ENCODE measurements around the gene SCFD2.

Gene SCFD2

DNA sequence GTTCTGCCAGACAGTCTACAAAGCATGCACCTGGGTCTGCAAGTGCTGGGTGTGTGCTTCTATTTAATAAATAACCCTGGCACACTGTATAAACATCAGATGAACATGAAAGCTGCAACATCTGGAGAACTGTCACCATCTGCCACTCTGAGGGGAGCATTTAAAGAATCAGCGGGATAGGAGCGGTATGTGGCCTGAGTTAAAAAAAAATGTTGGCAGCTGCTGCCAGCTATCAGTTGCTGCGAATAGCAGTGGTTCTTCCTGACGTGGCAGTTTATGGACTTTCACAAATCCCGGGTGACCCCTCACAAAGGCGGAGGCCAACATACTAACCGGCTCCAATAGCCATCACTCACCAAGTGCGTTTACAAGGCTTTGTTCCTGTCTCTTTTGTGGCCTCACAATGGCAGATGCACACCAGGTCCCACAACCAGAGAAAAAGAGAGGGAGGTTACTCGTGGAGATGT lies 408.6 kb downstream of the SCFD2 start:
- no peak for DNase-seq (ENCODE audit: low read depth)
- H3K4me3 ChIP-seq (ENCODE audit: low read length), result no peak overlapping the region
- TF ChIP-seq, protein P1, sequence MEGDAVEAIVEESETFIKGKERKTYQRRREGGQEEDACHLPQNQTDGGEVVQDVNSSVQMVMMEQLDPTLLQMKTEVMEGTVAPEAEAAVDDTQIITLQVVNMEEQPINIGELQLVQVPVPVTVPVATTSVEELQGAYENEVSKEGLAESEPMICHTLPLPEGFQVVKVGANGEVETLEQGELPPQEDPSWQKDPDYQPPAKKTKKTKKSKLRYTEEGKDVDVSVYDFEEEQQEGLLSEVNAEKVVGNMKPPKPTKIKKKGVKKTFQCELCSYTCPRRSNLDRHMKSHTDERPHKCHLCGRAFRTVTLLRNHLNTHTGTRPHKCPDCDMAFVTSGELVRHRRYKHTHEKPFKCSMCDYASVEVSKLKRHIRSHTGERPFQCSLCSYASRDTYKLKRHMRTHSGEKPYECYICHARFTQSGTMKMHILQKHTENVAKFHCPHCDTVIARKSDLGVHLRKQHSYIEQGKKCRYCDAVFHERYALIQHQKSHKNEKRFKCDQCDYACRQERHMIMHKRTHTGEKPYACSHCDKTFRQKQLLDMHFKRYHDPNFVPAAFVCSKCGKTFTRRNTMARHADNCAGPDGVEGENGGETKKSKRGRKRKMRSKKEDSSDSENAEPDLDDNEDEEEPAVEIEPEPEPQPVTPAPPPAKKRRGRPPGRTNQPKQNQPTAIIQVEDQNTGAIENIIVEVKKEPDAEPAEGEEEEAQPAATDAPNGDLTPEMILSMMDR (conservative IDR thresholded peaks at IDR 0.05; ENCODE audit: low read depth, low read length), result no peak

DNA sequence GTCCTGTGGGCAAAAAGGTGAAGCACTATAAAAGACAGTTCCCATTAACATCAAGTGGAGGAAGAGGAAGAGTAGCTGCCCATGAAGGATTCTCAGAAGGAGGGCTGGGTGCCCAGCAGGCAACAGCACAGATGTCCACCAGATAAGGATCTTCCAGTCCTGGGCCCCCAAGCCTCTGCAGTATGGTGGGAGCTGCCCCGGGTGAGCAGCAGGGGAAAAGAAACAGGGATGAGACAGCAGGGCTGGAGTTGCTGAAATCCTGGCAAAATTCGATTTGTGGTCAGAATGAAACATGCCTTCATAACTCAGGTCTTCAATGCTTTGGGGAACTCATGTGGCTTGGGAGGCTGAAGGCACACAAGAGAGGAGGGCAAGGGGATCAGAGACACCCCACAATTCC lies 409.2 kb downstream of the SCFD2 start:
- TF ChIP-seq, protein P1 (conservative IDR thresholded peaks at IDR 0.05; ENCODE audit: low read depth, low read length), result no peak
- DNase-seq (ENCODE audit: low read depth), result no peak
- no peak overlapping the region for H3K4me3 ChIP-seq (ENCODE audit: low read length)

DNA sequence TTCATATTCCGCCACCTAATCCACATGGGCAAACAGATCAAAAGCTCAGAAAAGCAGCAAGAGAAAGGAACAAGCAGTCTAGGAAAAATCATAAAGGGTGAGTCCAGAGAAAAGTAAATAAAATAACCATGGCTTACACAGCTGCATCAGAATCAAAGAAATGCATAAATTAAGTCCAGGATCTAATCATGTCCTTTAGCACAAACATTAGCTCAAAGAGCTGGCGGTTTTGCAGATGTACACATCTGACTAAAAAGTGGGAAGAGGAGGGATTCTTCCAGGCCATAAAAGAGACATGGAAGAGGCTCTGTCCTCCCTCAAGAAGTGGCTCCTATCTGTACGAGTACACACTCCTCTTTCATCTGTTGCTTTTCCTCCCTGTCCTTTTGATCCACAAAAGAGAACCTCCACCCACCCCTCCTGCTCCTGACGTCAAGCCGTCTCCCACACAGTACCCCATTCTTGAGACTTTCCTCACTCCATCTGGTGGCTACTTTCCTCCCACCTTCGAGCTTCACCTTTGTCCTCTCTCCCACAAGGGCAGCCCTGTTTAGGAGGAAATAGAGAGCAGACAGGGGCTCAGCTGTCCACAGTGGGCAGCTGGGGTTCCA lies 411.2 kb downstream of the SCFD2 start:
- TF ChIP-seq, protein P1 (conservative IDR thresholded peaks at IDR 0.05; ENCODE audit: low read depth, low read length), result no peak
- no peak for DNase-seq (ENCODE audit: low read depth)
- no peak overlapping the region for H3K4me3 ChIP-seq (ENCODE audit: low read length)

DNA sequence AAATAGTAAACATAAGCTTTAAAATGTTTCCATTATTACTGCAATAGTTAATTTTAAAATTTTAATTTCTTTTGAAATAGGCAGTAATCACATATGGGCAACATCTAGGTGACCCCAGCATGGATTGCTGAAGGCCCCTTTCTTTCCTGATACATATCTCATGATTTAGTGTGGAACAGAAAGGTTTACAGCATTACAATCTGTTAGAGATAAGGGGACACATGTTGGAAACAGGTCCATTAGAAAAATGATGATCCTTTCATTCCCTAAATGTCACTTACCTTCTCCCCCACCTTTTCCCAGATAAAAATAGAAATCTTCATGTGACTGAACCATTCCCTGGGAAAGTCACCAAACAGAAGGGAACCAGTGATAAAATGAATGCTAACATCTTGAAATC lies 413.3 kb downstream of the SCFD2 start:
- no peak for DNase-seq (ENCODE audit: low read depth)
- TF ChIP-seq, protein P1 (conservative IDR thresholded peaks at IDR 0.05; ENCODE audit: low read depth, low read length), result no peak
- H3K4me3 ChIP-seq (ENCODE audit: low read length), result no peak overlapping the region

DNA sequence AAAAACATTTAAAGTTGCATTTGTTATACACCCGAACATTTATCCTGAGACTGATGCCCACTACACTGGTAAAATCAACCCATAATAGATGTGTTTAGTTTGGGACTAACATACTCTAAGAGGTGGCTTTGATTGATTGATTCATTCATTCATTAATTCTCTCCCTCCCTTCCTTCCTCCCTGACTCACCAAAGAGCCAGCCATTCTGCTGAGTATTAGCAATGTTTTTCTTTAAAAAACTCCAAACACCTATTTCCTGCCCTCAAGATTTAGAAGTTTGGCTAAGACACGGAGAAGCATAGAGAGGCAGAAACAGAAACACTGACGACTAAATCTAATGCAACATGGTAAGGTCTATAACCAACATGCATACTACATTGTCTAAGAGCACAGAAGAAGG lies 414.8 kb downstream of the SCFD2 start:
- DNase-seq (ENCODE audit: low read depth), result no peak
- TF ChIP-seq, protein P1 (conservative IDR thresholded peaks at IDR 0.05; ENCODE audit: low read depth, low read length), result no peak
- H3K4me3 ChIP-seq (ENCODE audit: low read length), result no peak overlapping the region

DNA sequence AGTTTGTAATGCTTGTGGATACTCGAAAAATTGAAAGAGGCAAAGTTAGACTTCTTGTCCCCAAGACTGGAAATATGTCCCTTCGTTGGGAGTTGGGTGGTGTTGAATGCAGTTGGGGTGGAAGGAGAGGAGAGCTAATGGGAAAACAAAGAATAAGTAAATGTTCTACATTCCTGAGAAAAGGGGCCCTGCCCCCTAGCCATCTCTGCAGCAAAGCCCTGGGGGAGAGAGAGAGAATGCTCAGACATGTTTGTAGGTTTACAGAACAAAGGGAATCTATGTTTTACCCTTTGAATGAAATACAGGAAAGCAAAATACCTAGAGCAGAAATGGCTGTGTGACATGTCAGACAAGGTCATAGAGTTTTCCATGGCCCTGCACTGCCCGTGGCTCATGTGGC lies 415.6 kb downstream of the SCFD2 start:
- TF ChIP-seq, protein P1 (conservative IDR thresholded peaks at IDR 0.05; ENCODE audit: low read depth, low read length), result no peak
- H3K4me3 ChIP-seq (ENCODE audit: low read length), result no peak overlapping the region
- DNase-seq (ENCODE audit: low read depth), result no peak

DNA sequence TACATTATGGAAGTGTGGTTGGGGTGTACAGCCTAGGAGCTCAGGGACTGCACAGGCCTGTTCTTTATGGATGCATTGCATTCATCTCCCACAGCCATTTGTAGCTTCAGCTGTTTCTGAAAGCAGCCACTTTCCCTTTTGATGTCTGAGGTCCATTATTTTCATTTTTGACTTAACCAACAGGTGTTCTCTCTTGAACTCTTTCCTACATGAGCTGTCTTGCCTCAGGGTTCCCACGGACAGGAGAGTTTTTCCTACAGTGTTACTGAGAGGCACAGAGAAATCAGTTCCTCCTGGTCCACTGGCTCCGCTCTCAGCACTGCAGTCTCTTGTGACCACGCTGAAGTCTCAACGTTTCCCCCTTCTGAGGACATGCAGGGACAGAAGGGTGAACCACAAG lies 416.5 kb downstream of the SCFD2 start:
- TF ChIP-seq, protein P1 (conservative IDR thresholded peaks at IDR 0.05; ENCODE audit: low read depth, low read length), result no peak
- H3K4me3 ChIP-seq (ENCODE audit: low read length), result no peak overlapping the region
- DNase-seq (ENCODE audit: low read depth), result no peak

Measured in retinal pigment epithelial cell (primary cell).